Cerebellar nuclear complex (tissue), 1 donor: ENCODE data around the gene AHRR.
"Not testable (repeated sequence)": the region's sequence is repeated elsewhere in the genome, so short reads cannot be mapped to it uniquely, and the experiment has no call there.

Experiments
- DNase-seq, 2 experiments: peaks; one replicate each; lab custom pipeline; 2025; lab: John Stamatoyannopoulos, UW

The AHRR gene

GRCh38 chr5:395921-396530 lies 74.5 kb downstream of the AHRR start:
- DNase-seq: no peak

GRCh38 chr5:396531-396961 lies 75.0 kb downstream of the AHRR start:
- DNase-seq: no peak

GRCh38 chr5:398141-398474 lies 76.6 kb downstream of the AHRR start:
- DNase-seq: not testable (repeated sequence)

DNA sequence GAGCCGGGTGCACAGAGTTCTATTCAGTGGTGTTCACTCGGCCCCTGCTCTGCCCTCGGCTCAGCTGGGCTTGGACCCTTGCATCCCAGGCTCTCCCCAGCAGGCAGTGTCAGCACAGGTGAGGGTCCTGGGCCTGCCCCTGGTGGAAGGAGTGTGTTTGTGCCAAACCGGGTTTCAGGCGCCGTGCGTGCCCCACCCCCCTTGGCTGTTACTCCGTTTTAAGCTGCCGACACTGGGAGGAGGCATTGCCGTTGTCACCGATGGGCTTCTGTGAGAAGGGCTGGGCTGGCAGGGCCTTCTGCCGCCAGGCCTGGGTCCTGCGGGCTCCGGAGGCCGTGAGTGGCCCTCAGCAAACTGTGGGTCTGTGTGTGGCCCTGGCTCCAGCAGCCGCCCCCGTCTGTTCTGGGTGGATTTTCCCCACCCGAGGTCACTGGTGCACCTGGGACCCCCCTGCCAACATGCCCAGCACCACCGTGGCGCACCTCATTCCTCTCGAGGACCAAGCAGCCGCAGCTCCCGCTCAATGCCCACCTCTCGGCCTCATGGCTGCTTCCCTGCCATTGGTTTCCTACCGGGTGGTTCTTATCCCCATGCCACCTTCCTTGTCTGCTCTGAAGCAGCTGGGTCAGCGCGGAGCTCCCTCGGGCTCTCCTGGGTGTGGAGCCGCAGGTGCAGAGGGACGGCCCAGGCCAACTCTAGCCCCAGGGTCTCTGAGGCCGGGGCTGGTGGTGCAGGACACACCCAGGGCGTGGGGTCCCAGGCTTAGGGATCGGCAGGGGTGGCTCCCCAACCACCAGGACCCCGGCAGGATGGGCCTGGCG lies 77.2 kb downstream of the AHRR start:
- DNase-seq: no peak

GRCh38 chr5:399296-400281 lies 78.1 kb downstream of the AHRR start:
- no peak for DNase-seq

GRCh38 chr5:400282-401145 lies 79.0 kb downstream of the AHRR start:
- no peak for DNase-seq

DNA sequence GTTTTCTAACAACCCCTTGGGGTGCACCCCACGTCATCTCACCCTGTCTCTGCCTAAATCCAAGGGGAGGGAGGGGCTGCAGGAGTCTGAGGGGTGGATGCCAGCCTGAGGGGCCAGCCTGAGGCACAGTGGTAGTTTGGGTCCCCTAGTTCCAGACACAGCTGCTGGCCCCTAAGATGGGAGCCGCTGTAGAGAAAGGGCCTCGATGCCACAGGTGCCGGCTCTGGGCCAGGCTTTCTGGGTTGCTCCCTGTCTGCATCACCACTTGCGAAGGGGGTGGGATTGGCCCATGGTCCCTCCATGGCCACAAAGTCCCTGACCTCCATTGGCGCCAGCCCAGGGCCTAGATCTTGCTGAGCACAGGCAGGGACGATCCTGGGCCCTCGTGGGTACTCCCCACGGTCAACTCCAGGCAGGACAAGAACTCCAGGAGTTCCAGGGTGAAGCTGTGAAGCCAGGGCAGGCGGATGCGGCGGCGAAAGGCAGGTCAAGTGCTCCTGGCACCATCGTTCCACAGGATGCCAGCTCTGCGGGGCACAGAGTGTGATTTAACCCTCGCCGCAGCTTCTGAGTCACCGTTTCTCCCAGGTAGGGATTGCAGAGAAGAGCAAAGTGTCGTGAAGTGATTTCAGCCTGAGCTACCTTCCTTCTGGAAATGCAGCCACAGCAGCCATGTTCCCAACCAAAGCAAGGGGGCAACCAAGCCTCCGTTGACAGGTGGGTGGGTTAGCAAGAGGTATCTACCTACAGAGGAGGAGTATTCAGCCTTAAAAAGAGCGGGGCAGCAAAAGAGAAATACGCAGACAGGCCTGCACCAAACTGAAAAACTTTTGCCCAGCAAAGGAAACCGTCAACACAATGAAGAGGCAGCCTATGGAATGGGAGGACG lies 79.9 kb downstream of the AHRR start:
- no peak for DNase-seq

- DNase-seq: not testable (repeated sequence)
Observed at GRCh38 chr5:402219-402614, 80.7 kb downstream of the AHRR start.

DNA sequence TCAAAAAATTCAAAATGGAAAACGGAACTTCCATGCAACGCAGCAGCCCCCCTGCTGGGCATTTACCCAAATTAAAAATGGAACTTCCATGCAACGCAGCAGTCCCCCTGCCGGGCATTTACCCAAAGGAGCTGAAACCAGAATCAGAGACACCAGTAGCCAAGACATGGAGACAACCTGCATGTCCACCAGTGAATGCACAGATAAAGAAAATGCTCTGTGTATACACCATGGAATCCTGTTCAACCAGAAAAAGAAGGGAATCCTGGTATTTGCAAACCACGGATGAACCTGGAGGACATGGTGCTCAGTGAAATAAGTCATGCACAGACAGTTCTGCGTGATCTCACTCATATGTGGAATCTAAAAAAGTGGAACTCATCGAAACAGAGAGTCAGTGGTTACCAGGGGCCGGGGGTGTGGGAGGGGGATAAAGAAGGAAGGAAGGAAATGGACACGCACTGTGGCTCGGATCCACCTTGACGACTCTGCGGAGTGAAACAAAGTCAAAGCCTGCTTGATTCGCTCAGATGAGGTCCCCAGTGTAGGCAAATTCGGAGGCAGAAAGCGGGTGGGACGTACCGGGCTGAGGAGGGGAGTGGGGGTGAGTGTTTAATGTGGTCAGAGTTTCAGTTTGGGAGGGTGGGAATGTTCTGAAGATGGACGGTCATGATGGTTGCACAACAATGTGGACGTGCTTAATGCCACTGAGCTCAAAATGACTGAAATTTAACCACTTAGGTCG lies 81.3 kb downstream of the AHRR start:
- no peak for DNase-seq

- DNase-seq: no peak
Observed at GRCh38 chr5:403995-404394, 82.5 kb downstream of the AHRR start.

- DNase-seq: no peak
Observed at GRCh38 chr5:404666-405241, 83.2 kb downstream of the AHRR start.

GRCh38 chr5:405421-405820 lies 83.9 kb downstream of the AHRR start:
- no peak for DNase-seq

GRCh38 chr5:406041-406440 lies 84.5 kb downstream of the AHRR start:
- DNase-seq: no peak

GRCh38 chr5:407051-407450 lies 85.5 kb downstream of the AHRR start:
- no peak for DNase-seq

DNA sequence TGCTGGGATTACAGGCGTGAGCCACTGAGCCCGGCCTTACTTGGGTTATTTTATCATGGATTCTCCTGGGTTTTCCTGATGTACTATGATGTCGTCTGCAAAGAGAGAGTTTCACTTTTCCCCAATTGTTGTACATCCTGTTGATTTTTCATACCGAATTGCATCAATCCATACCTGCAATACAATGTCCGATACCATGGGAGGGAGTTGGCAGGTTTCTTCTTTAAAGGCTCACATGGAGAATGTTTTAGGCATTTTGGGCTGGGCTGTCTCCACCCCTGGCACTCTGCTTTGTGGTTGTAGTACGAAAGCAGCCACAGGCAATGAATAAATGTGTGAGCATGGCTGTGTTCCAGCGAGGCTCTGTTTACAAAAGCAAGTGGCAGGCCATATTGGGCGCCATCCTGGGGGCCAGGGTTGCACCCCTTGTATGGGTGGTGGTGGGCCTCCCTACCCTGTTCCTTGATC lies 86.3 kb downstream of the AHRR start:
- DNase-seq: no peak

GRCh38 chr5:410911-411517 lies 89.5 kb downstream of the AHRR start:
- no peak for DNase-seq

- no peak for DNase-seq
Observed at GRCh38 chr5:411728-412127, 90.2 kb downstream of the AHRR start.

DNA sequence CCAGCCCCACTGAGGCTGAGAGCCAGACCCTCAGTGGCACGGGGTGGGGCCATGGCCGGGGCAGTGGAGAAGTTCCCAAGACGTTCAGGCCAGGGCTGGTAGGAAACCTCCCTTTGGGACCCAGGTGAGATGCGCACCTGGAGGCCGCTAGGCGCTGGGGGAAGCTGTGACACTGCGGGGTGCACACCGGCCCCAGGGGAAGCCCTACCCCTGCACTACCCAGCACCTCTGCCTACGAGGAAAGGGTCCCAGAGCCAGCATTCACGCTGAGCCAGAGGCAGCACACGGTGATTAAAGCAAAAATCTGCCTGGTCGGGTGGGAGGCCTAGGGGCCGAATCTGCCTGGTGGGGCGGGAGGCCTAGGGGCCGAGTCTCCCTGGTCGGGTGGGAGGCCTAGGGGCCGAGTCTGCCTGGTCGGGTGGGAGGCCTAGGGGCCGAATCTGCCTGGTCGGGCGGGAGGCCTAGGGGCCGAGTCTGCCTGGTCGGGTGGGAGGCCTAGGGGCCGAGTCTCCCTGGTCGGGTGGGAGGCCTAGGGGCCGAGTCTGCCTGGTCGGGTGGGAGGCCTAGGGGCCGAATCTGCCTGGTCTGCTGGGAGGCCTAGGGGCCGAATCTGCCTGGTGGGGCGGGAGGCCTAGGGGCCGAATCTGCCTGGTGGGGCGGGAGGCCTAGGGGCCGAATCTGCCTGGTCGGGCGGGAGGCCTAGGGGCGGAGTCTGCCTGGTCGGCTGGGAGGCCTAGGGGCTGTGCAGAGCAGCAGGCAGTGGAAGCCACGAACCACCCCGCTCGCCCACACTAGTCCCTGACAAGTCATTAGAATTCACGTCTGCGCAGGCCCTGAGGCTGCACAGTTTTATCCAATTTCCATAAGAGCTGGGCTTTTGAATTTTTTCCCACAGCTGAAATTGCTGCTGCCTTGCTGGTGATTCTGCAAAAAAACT lies 93.7 kb downstream of the AHRR start:
- DNase-seq: not testable (repeated sequence)
